ENCODE data around the gene CSGALNACT2. TPM values are rescaled to one million over a fixed set of nuclear protein-coding genes. Genes with fewer than 3 reads are reported as not detected.

Gene CSGALNACT2
- total and polyA plus RNA-seq, 2 of the 13 experiments (the other 11 are each of a cell fraction or from before 2014, with no cell fraction given) = 3.3 to 7.1 TPM

DNA sequence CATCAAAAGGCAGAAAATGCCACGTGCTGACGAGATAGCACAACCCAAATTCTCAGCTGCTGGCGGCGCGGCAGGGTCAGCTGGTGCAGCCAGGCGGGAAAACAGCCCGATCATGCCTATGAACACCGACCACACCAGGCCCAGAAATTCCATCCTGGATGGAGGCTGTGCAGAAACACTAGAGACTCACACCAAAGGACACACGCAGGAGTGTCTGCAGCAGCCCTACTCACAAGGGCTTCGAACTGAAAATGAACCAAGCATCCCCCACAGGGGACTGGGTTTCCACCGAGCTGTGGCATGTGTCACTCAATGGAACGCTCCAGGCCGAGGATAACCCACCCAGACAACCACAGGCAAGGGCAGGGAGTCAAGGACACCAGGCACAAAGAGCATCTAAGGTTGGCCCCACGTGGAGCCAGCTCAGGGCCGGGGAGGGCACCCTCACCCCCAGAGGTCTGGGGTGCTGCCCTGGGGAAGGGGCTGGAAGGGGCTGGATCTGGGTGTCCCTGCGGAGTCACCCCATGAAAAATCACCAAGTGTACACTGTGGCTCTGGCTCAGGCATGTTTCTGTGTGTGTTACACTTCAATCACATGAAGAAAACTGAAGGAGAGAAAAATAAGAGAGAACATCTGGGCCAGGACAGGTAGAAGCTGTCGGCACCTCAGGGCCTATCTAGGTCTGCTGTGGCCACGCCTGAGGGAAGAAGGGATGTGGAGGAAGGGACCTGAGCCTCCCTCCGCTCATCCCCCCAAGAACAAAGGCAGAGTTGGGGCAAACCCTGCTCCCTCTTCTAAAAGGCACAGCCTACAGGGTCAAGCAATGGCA, 95.6 kb downstream of the CSGALNACT2 start (continued):
- no peak for TF ChIP-seq GPN1 (CRISPR knock-in tag; IDR thresholded peaks at IDR 0.05; ENCODE audit: borderline replicate concordance)
- no peak for TF ChIP-seq ZNF616 (CRISPR knock-in tag; IDR thresholded peaks at IDR 0.05; ENCODE audit: low read depth)
- TF ChIP-seq, protein P1, sequence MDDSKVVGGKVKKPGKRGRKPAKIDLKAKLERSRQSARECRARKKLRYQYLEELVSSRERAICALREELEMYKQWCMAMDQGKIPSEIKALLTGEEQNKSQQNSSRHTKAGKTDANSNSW (CRISPR knock-in tag; IDR thresholded peaks at IDR 0.05; ENCODE audit: borderline replicate concordance) = no peak
- TF ChIP-seq NPAS2 (CRISPR knock-in tag; IDR thresholded peaks at IDR 0.05; ENCODE audit: borderline replicate concordance) = no peak
- TF ChIP-seq SRSF4 (IDR thresholded peaks at IDR 0.05; ENCODE audit: low read depth, low read length, poor library complexity, severe bottlenecking) = no peak
- TF ChIP-seq ZNF337 (CRISPR knock-in tag; IDR thresholded peaks at IDR 0.05; ENCODE audit: borderline replicate concordance, low read depth) = no peak
- no peak for TF ChIP-seq CCDC6 (CRISPR knock-in tag; IDR thresholded peaks at IDR 0.05)

DNA sequence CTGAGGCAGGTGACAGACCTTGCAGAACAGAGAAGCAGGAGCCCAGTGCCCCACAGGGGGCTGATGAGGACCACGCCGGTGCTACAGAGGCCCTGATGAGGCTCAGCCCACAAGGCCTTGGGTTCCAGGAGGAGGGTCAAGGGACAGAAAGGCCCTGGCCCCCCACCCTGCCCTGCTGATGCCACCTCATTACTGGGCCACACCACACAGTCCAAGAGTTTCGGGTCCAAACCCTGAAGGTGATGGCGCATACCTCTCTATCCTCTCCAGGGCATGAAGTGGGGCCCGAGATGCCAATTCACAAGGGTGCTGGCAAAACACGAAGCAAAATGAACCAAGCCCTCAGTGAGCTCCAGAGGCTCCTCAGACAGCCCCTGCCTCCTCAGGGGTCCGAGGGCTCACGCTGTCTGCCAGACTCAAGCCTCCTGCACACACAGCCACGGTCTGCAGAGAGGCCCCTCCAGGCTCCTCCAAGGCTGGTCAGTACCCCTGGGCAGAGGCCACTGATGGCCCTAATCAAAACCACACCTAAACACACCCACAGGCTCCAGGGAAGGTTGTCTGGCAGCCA, 96.3 kb downstream of the CSGALNACT2 start:
- in situ Hi-C loops (cut with HindIII; ENCODE audit: extremely low pct_ligation_motif_present, low pct_unique_long_range_greater_than_20kb) (no loop called here), intact Hi-C loops (cut with micrococcal nuclease; ENCODE audit: unreplicated experiment) (no loop called here)
- H3K4me2 ChIP-seq (ENCODE audit: low read depth, low read length) = no peak overlapping the region
- no peak for DNase-seq (ENCODE audit: low spot score)
- no peaks in the 10 kb centered on the region for H4K20me1 ChIP-seq (ENCODE audit: insufficient read depth, low read length)
- no peak overlapping the region for H3K4me3 ChIP-seq (replicated peaks in 1 of 3; ENCODE audit: insufficient read depth in 1 of 3, low read depth in 2 of 3, low read length in 3 of 3)
- H2AFZ ChIP-seq (ENCODE audit: low read length) = no peak overlapping the region
- H3K79me2 ChIP-seq (ENCODE audit: insufficient read depth, low read length) = no peaks in the 10 kb centered on the region
- H3K36me3 ChIP-seq (replicated peaks in 1 of 2; ENCODE audit: control insufficient read depth in 1 of 2, insufficient read depth in 2 of 2, low read length in 2 of 2) = no peaks in the 10 kb centered on the region
- POLR2A ChIA-PET = no interaction called here
- no peak for FAIRE-seq
- BruUV-seq (replicated peaks) = no TSS peak
- peaks cover 2 to 31% of the 10 kb centered on the region in 2 experiments; a peak in 4 of 5 replicates for H3K27me3 ChIP-seq (ENCODE audit: control insufficient read depth in 1 of 2, insufficient read depth in 2 of 2, low read length in 2 of 2)
- no peak for ATAC-seq
- CTCF ChIA-PET (ENCODE audit: low intra/inter-chr PET ratio, low total read pairs) = no interaction called here
- 14% methylated on average over 5 of the region's 9 CpGs for WGBS (ENCODE audit: low lambda C conversion rate)
- H3K9me3 ChIP-seq (ENCODE audit: low read length) = no peaks in the 10 kb centered on the region
- no peak overlapping the region for H3K9ac ChIP-seq (ENCODE audit: insufficient read depth, low read depth, low read length)
- H3K27ac ChIP-seq (ENCODE audit: extremely low read length, insufficient read depth, low read length) = no peak overlapping the region
- no peaks in the 10 kb centered on the region for H3K4me1 ChIP-seq (ENCODE audit: insufficient read depth, low read length)
- no peak for TF ChIP-seq SSRP1 (CRISPR knock-in tag; IDR thresholded peaks at IDR 0.05)
- TF ChIP-seq, protein P2, sequence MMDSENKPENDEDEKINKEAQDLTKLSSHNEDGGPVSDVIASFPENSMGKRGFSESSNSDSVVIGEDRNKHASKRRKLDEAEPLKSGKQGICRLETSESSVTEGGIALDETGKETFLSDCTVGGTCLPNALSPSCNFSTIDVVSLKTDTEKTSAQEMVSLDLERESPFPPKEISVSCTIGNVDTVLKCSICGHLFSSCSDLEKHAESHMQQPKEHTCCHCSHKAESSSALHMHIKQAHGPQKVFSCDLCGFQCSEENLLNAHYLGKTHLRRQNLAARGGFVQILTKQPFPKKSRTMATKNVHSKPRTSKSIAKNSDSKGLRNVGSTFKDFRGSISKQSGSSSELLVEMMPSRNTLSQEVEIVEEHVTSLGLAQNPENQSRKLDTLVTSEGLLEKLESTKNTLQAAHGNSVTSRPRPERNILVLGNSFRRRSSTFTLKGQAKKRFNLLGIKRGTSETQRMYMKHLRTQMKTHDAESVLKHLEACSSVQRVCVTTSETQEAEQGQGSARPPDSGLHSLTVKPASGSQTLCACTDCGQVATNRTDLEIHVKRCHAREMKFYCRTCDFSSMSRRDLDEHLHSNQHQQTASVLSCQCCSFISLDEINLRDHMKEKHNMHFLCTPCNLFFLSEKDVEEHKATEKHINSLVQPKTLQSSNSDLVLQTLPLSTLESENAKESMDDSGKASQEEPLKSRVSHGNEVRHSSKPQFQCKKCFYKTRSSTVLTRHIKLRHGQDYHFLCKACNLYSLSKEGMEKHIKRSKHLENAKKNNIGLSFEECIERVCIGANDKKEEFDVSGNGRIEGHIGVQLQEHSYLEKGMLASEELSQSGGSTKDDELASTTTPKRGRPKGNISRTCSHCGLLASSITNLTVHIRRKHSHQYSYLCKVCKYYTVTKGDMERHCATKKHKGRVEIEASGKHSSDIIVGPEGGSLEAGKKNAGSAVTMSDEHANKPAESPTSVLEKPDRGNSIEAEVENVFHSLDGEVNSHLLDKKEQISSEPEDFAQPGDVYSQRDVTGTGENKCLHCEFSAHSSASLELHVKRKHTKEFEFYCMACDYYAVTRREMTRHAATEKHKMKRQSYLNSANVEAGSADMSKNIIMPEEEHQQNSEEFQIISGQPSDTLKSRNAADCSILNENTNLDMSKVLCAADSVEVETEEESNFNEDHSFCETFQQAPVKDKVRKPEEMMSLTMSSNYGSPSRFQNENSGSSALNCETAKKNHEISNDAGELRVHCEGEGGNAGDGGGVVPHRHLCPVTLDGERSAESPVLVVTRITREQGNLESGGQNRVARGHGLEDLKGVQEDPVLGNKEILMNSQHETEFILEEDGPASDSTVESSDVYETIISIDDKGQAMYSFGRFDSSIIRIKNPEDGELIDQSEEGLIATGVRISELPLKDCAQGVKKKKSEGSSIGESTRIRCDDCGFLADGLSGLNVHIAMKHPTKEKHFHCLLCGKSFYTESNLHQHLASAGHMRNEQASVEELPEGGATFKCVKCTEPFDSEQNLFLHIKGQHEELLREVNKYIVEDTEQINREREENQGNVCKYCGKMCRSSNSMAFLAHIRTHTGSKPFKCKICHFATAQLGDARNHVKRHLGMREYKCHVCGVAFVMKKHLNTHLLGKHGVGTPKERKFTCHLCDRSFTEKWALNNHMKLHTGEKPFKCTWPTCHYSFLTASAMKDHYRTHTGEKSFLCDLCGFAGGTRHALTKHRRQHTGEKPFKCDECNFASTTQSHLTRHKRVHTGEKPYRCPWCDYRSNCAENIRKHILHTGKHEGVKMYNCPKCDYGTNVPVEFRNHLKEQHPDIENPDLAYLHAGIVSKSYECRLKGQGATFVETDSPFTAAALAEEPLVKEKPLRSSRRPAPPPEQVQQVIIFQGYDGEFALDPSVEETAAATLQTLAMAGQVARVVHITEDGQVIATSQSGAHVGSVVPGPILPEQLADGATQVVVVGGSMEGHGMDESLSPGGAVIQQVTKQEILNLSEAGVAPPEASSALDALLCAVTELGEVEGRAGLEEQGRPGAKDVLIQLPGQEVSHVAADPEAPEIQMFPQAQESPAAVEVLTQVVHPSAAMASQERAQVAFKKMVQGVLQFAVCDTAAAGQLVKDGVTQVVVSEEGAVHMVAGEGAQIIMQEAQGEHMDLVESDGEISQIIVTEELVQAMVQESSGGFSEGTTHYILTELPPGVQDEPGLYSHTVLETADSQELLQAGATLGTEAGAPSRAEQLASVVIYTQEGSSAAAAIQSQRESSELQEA (CRISPR knock-in tag; IDR thresholded peaks at IDR 0.05; ENCODE audit: not compliant biosample characterization) = no peak
- TF ChIP-seq, protein P3, sequence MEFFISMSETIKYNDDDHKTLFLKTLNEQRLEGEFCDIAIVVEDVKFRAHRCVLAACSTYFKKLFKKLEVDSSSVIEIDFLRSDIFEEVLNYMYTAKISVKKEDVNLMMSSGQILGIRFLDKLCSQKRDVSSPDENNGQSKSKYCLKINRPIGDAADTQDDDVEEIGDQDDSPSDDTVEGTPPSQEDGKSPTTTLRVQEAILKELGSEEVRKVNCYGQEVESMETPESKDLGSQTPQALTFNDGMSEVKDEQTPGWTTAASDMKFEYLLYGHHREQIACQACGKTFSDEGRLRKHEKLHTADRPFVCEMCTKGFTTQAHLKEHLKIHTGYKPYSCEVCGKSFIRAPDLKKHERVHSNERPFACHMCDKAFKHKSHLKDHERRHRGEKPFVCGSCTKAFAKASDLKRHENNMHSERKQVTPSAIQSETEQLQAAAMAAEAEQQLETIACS (CRISPR knock-in tag; IDR thresholded peaks at IDR 0.05) = no peak
- no peak for TF ChIP-seq GFI1 (CRISPR knock-in tag; IDR thresholded peaks at IDR 0.05; ENCODE audit: borderline replicate concordance)

Data from HepG2 (cell line).